Measurements from ENCODE around the gene RASSF10. TPM values are rescaled to one million over a fixed set of nuclear protein-coding genes. Genes with fewer than 3 reads are reported as not detected.

Gene RASSF10
- total RNA-seq, 1 experiment from 2014 or later: not detected

GRCh38 chr11:12991426-12991825 is 17.7 kb upstream of the RASSF10 start:
- no peak for DNase-seq
- Histone ChIP-seq H3K9ac (ENCODE audit: low read length) (no peak overlapping the region), H2AFZ (ENCODE audit: low read length) (no peak overlapping the region), H3K9me3 (ENCODE audit: low read length) (no peaks in the 10 kb centered on the region), H3K27ac (ENCODE audit: low read length) (no peak overlapping the region), H3K9me2 (replicated peaks; ENCODE audit: low read length) (no peaks in the 10 kb centered on the region), H3K27me3 (ENCODE audit: low read length) (no peaks in the 10 kb centered on the region), H3K4me2 (ENCODE audit: low read length) (no peak overlapping the region), H3K4me1 (ENCODE audit: insufficient read depth, low read length) (peaks cover 11% of the 10 kb centered on the region), H4K20me1 (ENCODE audit: low read length) (no peaks in the 10 kb centered on the region), H3F3A (ENCODE audit: low read length, unreplicated experiment) (no peaks in the 10 kb centered on the region), H3K4me3 (ENCODE audit: low read length) (no peak overlapping the region), H3K36me3 (ENCODE audit: low read depth, low read length) (no peaks in the 10 kb centered on the region), H3K79me2 (ENCODE audit: low read length) (no peaks in the 10 kb centered on the region)
- CTCF ChIA-PET: interaction anchor here (0.7 kb wide), 1 partner anchor 114 kb away, joined by 3 read pairs; no protein-coding TSS in a partner anchor
- ATAC-seq: no peak
- TF ChIP-seq CTCF (conservative IDR thresholded peaks at IDR 0.05; ENCODE audit: low read depth, low read length): no peak
- TF ChIP-seq EZH2 (IDR thresholded peaks at IDR 0.05; ENCODE audit: low read length, unreplicated experiment): no peak
- TF ChIP-seq EZH2phosphoT487 (IDR thresholded peaks at IDR 0.05; ENCODE audit: borderline replicate concordance, low read length): no peak
- intact Hi-C loops (cut with micrococcal nuclease): no loop called here
- BruUV-seq (replicated peaks): no TSS peak
- POLR2A ChIA-PET (ENCODE audit: unreplicated experiment): no interaction called here

- DNase-seq (peak; percentile 68), ATAC-seq (peak; percentile 72; the same call in 1 of the 2 replicates)
- H3K4me3 ChIP-seq (ENCODE audit: low read length): no peak overlapping the region
- H3K36me3 ChIP-seq (ENCODE audit: low read depth, low read length): no peaks in the 10 kb centered on the region
- no peaks in the 10 kb centered on the region for H3K9me2 ChIP-seq (replicated peaks; ENCODE audit: low read length)
- no peaks in the 10 kb centered on the region for H4K20me1 ChIP-seq (ENCODE audit: low read length)
- H3F3A ChIP-seq (ENCODE audit: low read length, unreplicated experiment): no peaks in the 10 kb centered on the region
- BruUV-seq (replicated peaks): no TSS peak
- H3K79me2 ChIP-seq (ENCODE audit: low read length): no peaks in the 10 kb centered on the region
- no peak overlapping the region for H2AFZ ChIP-seq (ENCODE audit: low read length)
- H3K9me3 ChIP-seq (ENCODE audit: low read length): no peaks in the 10 kb centered on the region
- H3K4me1 ChIP-seq (ENCODE audit: insufficient read depth, low read length): peaks cover 11% of the 10 kb centered on the region
- intact Hi-C loops (cut with micrococcal nuclease): no loop called here
- H3K4me2 ChIP-seq (ENCODE audit: low read length): no peak overlapping the region
- POLR2A ChIA-PET (ENCODE audit: unreplicated experiment): no interaction called here
- CTCF ChIA-PET: no interaction called here
- no peaks in the 10 kb centered on the region for H3K27me3 ChIP-seq (ENCODE audit: low read length)
- no peak overlapping the region for H3K27ac ChIP-seq (ENCODE audit: low read length)
- no peak overlapping the region for H3K9ac ChIP-seq (ENCODE audit: low read length)
- TF ChIP-seq CTCF (conservative IDR thresholded peaks at IDR 0.05; ENCODE audit: low read depth, low read length): no peak
Observed at GRCh38 chr11:12993626-12994025, 15.5 kb upstream of the RASSF10 start.

GRCh38 chr11:12994476-12994875 is 14.6 kb upstream of the RASSF10 start:
- H4K20me1 ChIP-seq (ENCODE audit: low read length): no peaks in the 10 kb centered on the region
- H3K79me2 ChIP-seq (ENCODE audit: low read length): no peaks in the 10 kb centered on the region
- ATAC-seq (no peak), DNase-seq (no peak)
- H3F3A ChIP-seq (ENCODE audit: low read length, unreplicated experiment): no peaks in the 10 kb centered on the region
- no peak for TF ChIP-seq CTCF (conservative IDR thresholded peaks at IDR 0.05; ENCODE audit: low read depth, low read length)
- TF ChIP-seq EZH2phosphoT487 (IDR thresholded peaks at IDR 0.05; ENCODE audit: borderline replicate concordance, low read length): no peak
- no peak for TF ChIP-seq EZH2 (IDR thresholded peaks at IDR 0.05; ENCODE audit: low read length, unreplicated experiment)
- no peaks in the 10 kb centered on the region for H3K36me3 ChIP-seq (ENCODE audit: low read depth, low read length)
- ChIA-PET CTCF (no interaction called here), POLR2A (ENCODE audit: unreplicated experiment) (no interaction called here)
- no TSS peak for BruUV-seq (replicated peaks)
- H3K4me2 ChIP-seq (ENCODE audit: low read length): no peak overlapping the region
- H3K9me2 ChIP-seq (replicated peaks; ENCODE audit: low read length): no peaks in the 10 kb centered on the region
- H2AFZ ChIP-seq (ENCODE audit: low read length): no peak overlapping the region
- no peaks in the 10 kb centered on the region for H3K27me3 ChIP-seq (ENCODE audit: low read length)
- H3K9ac ChIP-seq (ENCODE audit: low read length): no peak overlapping the region
- H3K9me3 ChIP-seq (ENCODE audit: low read length): no peaks in the 10 kb centered on the region
- H3K4me1 ChIP-seq (ENCODE audit: insufficient read depth, low read length): peaks cover 11% of the 10 kb centered on the region
- H3K4me3 ChIP-seq (ENCODE audit: low read length): no peak overlapping the region
- H3K27ac ChIP-seq (ENCODE audit: low read length): no peak overlapping the region
- intact Hi-C loops (cut with micrococcal nuclease): no loop called here

All from PC-3 (cell line).